IPS-20b (cell line): ENCODE results near the gene MUC5B.

Experiments used
- H3K27ac ChIP-seq: one replicate; pipeline ENCODE4 v1.5.1; 2013; ENCODE audit warnings: low read length
- H3K27me3 ChIP-seq: 2 replicates; pipeline ENCODE4 v1.6.1; 2013; ENCODE audit warnings: mild to moderate bottlenecking, low read length, inconsistent platforms; ENCODE audit not compliant: insufficient read depth
- H3K36me3 ChIP-seq: 2 replicates; pipeline ENCODE4 v1.6.1; 2013; ENCODE audit warnings: low read depth, mild to moderate bottlenecking, inconsistent platforms, low read length, moderate library complexity; ENCODE audit not compliant: insufficient read depth
- H3K4me1 ChIP-seq: 2 replicates; pipeline ENCODE4 v1.6.1; 2013; ENCODE audit warnings: mild to moderate bottlenecking, control low read depth, inconsistent platforms, low read length, moderate library complexity; ENCODE audit not compliant: insufficient read depth
- H3K4me3 ChIP-seq: 2 replicates; pipeline ENCODE4 v1.5.1; 2013; ENCODE audit warnings: mild to moderate bottlenecking, low read length, inconsistent platforms
- H3K9ac ChIP-seq: 2 replicates; pipeline ENCODE4 v1.6.1; 2013; ENCODE audit warnings: low read depth, mild to moderate bottlenecking, inconsistent platforms, low read length, moderate library complexity
- H3K9me3 ChIP-seq: 2 replicates; pipeline ENCODE4 v1.6.1; 2013; ENCODE audit warnings: mild to moderate bottlenecking, low read depth, low read length, inconsistent platforms; ENCODE audit not compliant: insufficient read depth

The MUC5B gene

GRCh38 chr11:1299621-1300020, 76.8 kb downstream of the MUC5B start:
- Histone ChIP-seq H3K27ac (no peak overlapping the region), H3K9ac (no peak overlapping the region), H3K27me3 (no peaks in the 10 kb centered on the region), H3K36me3 (no peaks in the 10 kb centered on the region), H3K4me1 (no peaks in the 10 kb centered on the region), H3K9me3 (no peaks in the 10 kb centered on the region), H3K4me3 (no peak overlapping the region)

GRCh38 chr11:1300121-1300520, 77.3 kb downstream of the MUC5B start:
- no peak overlapping the region for H3K27ac ChIP-seq
- no peaks in the 10 kb centered on the region for H3K9me3 ChIP-seq
- H3K27me3 ChIP-seq, result no peaks in the 10 kb centered on the region
- no peak overlapping the region for H3K4me3 ChIP-seq
- H3K4me1 ChIP-seq, result no peaks in the 10 kb centered on the region
- H3K9ac ChIP-seq, result no peak overlapping the region
- H3K36me3 ChIP-seq, result no peaks in the 10 kb centered on the region

DNA sequence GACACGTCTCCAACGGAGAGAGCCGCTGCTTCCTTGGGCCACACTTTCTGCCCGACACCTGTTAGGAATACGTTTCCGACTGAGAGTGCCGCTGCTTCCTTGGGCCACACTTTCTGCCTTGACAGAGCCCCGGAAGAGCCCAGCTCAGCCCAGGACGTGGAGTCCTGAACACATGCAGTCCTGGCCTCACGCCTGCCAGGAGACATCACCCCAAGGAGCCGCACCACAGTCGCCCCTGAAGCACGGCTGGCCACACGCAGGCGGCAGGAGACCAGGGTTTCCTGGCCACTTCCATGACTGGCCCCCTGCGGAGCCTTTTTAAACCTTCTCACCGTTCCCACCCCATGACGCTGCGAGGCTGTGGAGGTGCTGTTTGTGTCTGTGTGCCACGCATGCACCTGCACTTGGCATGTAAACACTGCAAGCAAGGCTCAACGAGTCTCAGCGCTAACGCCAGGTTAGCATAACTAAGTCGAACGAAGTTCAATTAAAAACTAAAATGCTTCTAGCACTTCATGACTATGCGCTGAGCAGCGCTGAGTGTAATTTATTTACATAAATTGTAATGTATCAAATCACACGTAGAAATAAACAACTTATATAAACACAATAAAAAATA, 77.8 kb downstream of the MUC5B start:
- H3K9ac ChIP-seq, result no peak overlapping the region
- no peak overlapping the region for H3K4me3 ChIP-seq
- no peaks in the 10 kb centered on the region for H3K27me3 ChIP-seq
- H3K36me3 ChIP-seq, result no peaks in the 10 kb centered on the region
- H3K27ac ChIP-seq, result no peak overlapping the region
- H3K4me1 ChIP-seq, result no peaks in the 10 kb centered on the region
- H3K9me3 ChIP-seq, result no peaks in the 10 kb centered on the region

DNA sequence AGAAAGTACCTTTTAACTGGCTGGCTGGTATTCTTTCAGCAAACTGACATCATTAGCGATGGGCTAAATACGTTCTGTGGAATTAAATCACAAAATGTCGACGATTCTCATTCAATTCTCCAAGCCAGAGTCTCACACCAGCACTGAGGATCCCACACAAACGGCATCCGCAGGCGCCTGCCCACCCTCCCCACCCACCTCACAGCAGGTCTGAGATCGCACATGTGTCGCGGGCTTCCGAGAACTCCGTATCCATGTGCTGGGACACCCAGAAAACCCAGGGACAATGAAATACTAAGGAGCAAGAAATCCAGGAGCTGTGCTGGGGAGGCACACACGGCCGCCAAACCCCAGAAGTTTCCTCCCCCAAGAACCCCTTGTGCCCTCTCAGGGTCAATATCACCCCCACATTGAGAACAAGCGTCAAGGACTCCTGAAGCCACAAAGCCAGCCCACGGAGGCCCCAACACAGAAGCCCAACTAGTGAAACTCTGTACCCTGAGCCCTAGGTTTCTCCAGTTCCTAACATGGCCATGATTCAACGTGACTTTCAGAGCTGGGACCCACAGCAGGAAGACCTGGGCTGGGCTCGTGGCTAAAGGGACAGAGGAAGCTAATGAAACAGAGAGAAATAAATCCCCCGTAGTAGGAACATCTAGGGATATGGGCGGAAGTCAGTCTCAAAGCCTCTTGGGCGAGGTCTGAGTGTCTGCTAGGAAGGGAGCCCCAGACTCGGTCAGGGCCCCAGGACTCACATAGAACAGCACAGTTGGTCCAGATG, 78.5 kb downstream of the MUC5B start:
- Histone ChIP-seq H3K4me1 (no peaks in the 10 kb centered on the region), H3K9ac (no peak overlapping the region), H3K36me3 (no peaks in the 10 kb centered on the region), H3K27ac (no peak overlapping the region), H3K9me3 (no peaks in the 10 kb centered on the region), H3K27me3 (no peaks in the 10 kb centered on the region), H3K4me3 (no peak overlapping the region)

DNA sequence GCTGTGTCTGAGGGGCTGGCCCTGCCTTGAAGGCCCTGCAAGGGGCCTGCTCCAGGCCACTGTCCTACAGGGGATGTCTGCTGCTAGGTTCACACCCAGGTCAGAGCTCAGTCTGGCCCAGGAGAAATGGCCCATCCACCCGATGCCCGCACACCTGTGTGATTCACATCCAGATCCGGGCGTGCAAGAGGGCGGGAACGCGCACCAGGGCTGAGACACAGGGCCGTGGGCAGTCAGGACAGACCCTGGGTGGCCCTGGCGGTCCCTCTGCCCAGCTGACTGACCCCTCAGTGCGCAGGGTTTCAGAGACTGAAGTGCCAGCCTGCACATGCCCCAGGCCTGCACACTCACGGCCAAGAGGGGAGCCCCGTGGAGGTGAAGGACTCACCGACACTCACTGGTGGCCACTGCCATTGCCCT, 79.2 kb downstream of the MUC5B start:
- Histone ChIP-seq H3K4me3 (no peak overlapping the region), H3K4me1 (no peaks in the 10 kb centered on the region), H3K27ac (no peak overlapping the region), H3K9ac (no peak overlapping the region), H3K9me3 (no peaks in the 10 kb centered on the region), H3K36me3 (no peaks in the 10 kb centered on the region), H3K27me3 (no peaks in the 10 kb centered on the region)

DNA sequence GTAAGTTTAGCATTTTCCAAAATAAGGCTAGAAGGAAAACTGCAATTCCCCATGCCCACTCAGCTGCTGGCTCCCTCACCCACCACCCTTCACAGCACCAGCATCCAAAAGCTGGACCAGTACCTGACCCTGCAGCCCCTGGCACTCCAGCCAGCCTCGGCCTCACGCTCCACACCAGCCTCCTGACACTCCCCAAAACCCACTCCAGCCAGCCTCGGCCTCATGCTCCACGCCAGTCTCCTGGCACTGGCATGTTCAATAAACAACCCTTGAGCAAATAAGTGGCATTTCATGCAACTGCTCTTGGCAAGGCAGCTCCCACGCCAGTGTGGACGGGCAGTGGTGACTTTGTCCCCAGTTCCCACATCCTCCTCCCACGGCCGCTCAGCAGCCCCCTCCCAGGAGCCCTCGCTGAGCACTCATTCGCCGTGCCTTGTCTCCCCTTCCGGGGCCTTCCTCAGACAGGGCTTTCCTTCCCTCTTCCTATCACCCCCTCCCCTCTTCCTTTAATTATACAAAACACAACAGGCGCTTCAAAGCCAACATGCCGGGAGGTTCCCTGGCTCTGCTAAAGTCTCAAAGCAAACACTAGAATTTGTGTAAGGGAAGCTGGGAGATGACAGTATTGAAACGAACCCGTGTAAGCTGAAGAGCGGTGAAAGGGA, 79.7 kb downstream of the MUC5B start:
- no peak overlapping the region for H3K27ac ChIP-seq

DNA sequence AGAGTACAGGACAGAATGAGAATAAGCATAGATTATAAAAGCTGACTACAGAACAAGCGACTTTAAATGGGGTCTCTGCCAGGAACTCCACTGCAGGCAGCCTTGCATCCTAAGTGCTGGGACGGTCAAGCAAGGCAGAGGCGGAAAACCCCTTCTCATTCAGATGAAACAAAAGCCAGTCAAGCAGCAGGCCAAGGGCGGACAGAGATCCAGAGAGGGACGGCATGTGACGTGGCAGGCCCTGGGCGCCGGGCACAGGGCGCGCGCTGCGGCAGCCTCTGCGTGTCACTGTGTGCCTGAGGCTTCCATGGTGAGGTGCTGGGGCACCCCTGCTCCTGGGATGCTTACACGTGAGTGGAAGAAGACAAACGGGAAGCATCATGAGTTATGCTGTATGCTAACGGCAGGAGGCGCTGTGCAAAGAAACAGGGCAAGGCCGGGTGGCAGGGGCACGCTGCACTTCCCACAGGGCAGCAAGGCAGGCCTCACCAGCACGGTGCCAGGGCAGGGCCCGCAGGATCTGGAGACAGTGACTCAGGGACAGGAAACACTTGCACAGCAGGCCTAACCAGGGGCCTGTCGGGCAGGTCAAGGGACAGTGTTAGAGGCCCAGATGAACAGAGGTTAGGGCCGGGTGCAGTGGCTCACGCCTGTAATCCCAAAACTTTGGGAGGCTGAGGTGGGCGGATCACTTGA, 80.4 kb downstream of the MUC5B start:
- no peaks in the 10 kb centered on the region for H3K27me3 ChIP-seq
- H3K36me3 ChIP-seq, result no peaks in the 10 kb centered on the region
- no peak overlapping the region for H3K27ac ChIP-seq
- H3K4me3 ChIP-seq, result no peak overlapping the region
- H3K9ac ChIP-seq, result no peak overlapping the region
- H3K4me1 ChIP-seq, result no peaks in the 10 kb centered on the region
- H3K9me3 ChIP-seq, result no peaks in the 10 kb centered on the region

More for the DNA sequence above, 79.7 kb downstream of the MUC5B start:
- H3K9me3 ChIP-seq, result no peaks in the 10 kb centered on the region
- H3K36me3 ChIP-seq, result no peaks in the 10 kb centered on the region
- no peak overlapping the region for H3K4me3 ChIP-seq
- H3K4me1 ChIP-seq, result no peaks in the 10 kb centered on the region
- H3K27me3 ChIP-seq, result no peaks in the 10 kb centered on the region
- H3K9ac ChIP-seq, result no peak overlapping the region

DNA sequence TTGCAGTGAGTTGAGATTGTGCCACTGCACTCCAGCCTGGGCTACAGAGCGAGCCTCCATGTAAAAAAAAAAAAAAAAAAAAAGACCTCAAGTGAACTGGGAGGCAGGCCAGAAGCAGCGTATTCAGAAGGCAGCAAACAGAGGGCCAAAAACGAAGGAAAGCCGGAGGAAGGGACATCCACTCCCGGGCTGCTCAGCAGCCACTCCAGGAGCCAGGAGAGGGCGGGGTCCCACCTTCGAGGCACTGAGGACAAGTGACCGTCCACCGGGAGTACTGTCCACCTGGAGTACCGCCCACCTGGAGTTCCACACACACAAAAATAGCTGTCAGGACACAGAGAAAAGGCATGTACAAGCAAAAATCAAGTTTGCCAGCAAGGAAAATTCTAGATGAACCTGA, 81.1 kb downstream of the MUC5B start:
- H3K4me1 ChIP-seq, result no peaks in the 10 kb centered on the region
- H3K27ac ChIP-seq, result no peak overlapping the region
- no peak overlapping the region for H3K9ac ChIP-seq
- H3K36me3 ChIP-seq, result no peaks in the 10 kb centered on the region
- no peaks in the 10 kb centered on the region for H3K27me3 ChIP-seq
- no peak overlapping the region for H3K4me3 ChIP-seq
- H3K9me3 ChIP-seq, result no peaks in the 10 kb centered on the region

- no peaks in the 10 kb centered on the region for H3K27me3 ChIP-seq
- no peak overlapping the region for H3K4me3 ChIP-seq
- no peak overlapping the region for H3K27ac ChIP-seq
Measured at GRCh38 chr11:1304380-1304779, 81.5 kb downstream of the MUC5B start.

DNA sequence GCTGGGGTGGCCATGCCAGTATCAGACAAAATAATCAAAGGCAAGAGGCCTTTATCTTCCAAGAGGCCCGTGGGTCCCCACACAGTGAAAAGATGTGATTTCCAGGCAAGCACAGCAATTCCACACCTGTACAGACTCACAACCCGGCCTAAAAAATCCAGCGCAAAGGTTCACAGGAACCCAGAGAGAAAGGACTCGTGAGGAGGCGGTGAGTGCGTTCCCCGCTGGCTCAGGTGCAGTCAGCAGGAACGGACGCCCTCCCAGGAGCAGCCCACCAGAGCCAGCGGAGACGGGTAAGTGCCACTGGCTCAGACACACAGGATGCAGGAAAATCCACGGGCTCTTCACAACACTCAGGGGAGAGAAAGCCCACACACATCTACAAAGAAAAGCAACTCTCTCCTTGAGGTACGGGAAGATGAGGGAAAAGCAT, 82.2 kb downstream of the MUC5B start:
- Histone ChIP-seq H3K4me3 (no peak overlapping the region), H3K27me3 (no peaks in the 10 kb centered on the region), H3K27ac (no peak overlapping the region), H3K4me1 (no peaks in the 10 kb centered on the region), H3K36me3 (no peaks in the 10 kb centered on the region), H3K9ac (no peak overlapping the region), H3K9me3 (no peaks in the 10 kb centered on the region)

More at GRCh38 chr11:1304380-1304779, 81.5 kb downstream of the MUC5B start:
- Histone ChIP-seq H3K9me3 (no peaks in the 10 kb centered on the region), H3K36me3 (no peaks in the 10 kb centered on the region), H3K4me1 (no peaks in the 10 kb centered on the region), H3K9ac (no peak overlapping the region)

DNA sequence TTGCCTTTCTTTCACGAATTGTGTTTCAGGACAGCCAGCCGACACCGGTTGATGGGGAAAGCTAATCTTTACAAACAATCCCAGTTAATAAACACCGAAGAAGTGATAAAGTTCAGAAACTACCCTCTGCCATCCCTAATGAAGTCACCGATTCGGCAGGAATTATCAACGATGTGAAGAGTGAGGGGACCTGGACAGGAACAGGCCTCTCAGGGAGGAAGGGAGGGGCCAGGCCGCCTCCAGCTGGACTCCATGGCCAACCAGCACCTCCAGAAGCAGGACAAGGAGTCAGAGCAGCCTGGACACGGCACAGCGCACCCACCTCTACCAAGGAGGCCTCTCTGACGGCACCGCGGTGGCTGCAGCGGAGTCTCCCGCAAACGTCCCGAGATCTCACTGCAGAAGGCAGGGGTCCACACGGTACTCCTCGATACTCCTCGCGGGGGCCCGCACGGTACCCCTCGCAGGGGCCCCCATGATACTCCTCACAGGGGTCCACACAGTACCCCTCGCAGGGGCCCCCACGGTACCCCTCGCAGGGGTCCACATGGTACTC, 82.7 kb downstream of the MUC5B start:
- Histone ChIP-seq H3K27ac (no peak overlapping the region), H3K9ac (no peak overlapping the region), H3K4me1 (no peaks in the 10 kb centered on the region), H3K9me3 (no peaks in the 10 kb centered on the region), H3K27me3 (no peaks in the 10 kb centered on the region), H3K4me3 (no peak overlapping the region), H3K36me3 (no peaks in the 10 kb centered on the region)
